Activated CD8-positive, alpha-beta memory T cell treated with anti-CD3 and anti-CD28 coated beads, Interleukin-2, amount 50 U/mL, for 4 hours (primary cell): ENCODE results near the gene LANCL1.
"Not testable (repeated sequence)": the region's sequence is repeated elsewhere in the genome, so short reads cannot be mapped to it uniquely, and the experiment has no call there.

ENCODE experiments used
- DNase-seq: peaks from one replicate; pipeline ENCODE4 v3.0.0-alpha.2; 2020

Gene LANCL1

GRCh38 chr2:210458395-210458794 lies 18.2 kb downstream of the LANCL1 start:
- no peak for DNase-seq

- no peak for DNase-seq
Observed at GRCh38 chr2:210456571-210456970, 20.0 kb downstream of the LANCL1 start.

- DNase-seq = no peak
Observed at GRCh38 chr2:210454336-210454735, 22.2 kb downstream of the LANCL1 start.

GRCh38 chr2:210452194-210452593 lies 24.4 kb downstream of the LANCL1 start:
- DNase-seq = no peak

GRCh38 chr2:210450942-210451341 lies 25.6 kb downstream of the LANCL1 start:
- DNase-seq = not testable (repeated sequence)

GRCh38 chr2:210445732-210446131 lies 30.8 kb downstream of the LANCL1 start:
- DNase-seq = no peak

- no peak for DNase-seq
Observed at GRCh38 chr2:210445116-210445707, 31.3 kb downstream of the LANCL1 start.

- DNase-seq = no peak
Observed at GRCh38 chr2:210443527-210443926, 33.0 kb downstream of the LANCL1 start.

- no peak for DNase-seq
Observed at GRCh38 chr2:210442878-210443277, 33.7 kb downstream of the LANCL1 start.

GRCh38 chr2:210442457-210442856 lies 34.1 kb downstream of the LANCL1 start:
- no peak for DNase-seq

GRCh38 chr2:210440206-210440605 lies 36.4 kb downstream of the LANCL1 start:
- no peak for DNase-seq

- no peak for DNase-seq
Observed at GRCh38 chr2:210435439-210435838, 41.1 kb downstream of the LANCL1 start.

GRCh38 chr2:210432633-210433032 lies 43.9 kb downstream of the LANCL1 start:
- DNase-seq = no peak

- no peak for DNase-seq
Observed at GRCh38 chr2:210429403-210430137, 47.0 kb downstream of the LANCL1 start.

- no peak for DNase-seq
Observed at GRCh38 chr2:210428393-210429179, 48.0 kb downstream of the LANCL1 start.

- DNase-seq = not testable (repeated sequence)
Observed at GRCh38 chr2:210427309-210427708, 49.2 kb downstream of the LANCL1 start.

GRCh38 chr2:210422366-210422765 lies 54.2 kb downstream of the LANCL1 start:
- DNase-seq = no peak

- DNase-seq = no peak
Observed at GRCh38 chr2:210421916-210422315, 54.6 kb downstream of the LANCL1 start.

GRCh38 chr2:210412660-210413059 lies 63.9 kb downstream of the LANCL1 start:
- no peak for DNase-seq

- DNase-seq = no peak
Observed at GRCh38 chr2:210410542-210410941, 66.0 kb downstream of the LANCL1 start.

GRCh38 chr2:210399440-210400041 lies 77.0 kb downstream of the LANCL1 start:
- no peak for DNase-seq

- DNase-seq = no peak
Observed at GRCh38 chr2:210392469-210392881, 84.1 kb downstream of the LANCL1 start.

GRCh38 chr2:210389856-210390255 lies 86.7 kb downstream of the LANCL1 start:
- DNase-seq = no peak
